ENCODE results near the gene ZNF451. TPM values are rescaled to one million over a fixed set of nuclear protein-coding genes. Genes with fewer than 3 reads are reported as not detected.
"Not testable (repeated sequence)": the region's sequence is repeated elsewhere in the genome, so short reads cannot be mapped to it uniquely, and the experiment has no call there.

The ZNF451 gene
- polyA plus RNA-seq, 1 donor from 2014 or later: 60.2 TPM

GRCh38 chr6:57089265-57089664 is 723 bp upstream of the ZNF451 start:
- Histone ChIP-seq H2AFZ (ENCODE audit: low read depth, low read length) (peak overlapping the region; percentile 80), H3K36me3 (ENCODE audit: insufficient read depth, low read length) (no peaks in the 10 kb centered on the region), H3K9me2 (ENCODE audit: insufficient read depth, low read length) (no peaks in the 10 kb centered on the region), H3K9me3 (ENCODE audit: low read length) (no peaks in the 10 kb centered on the region), H3K27ac (ENCODE audit: low read length) (peak overlapping the region; percentile 85), H3F3A (ENCODE audit: insufficient read depth, low read length, poor library complexity, severe bottlenecking) (no peaks in the 10 kb centered on the region), H3K9ac (ENCODE audit: low read length) (peak overlapping the region; percentile 80), H3K27me3 (ENCODE audit: insufficient read depth, low read depth, low read length) (no peaks in the 10 kb centered on the region), H3K4me3 (ENCODE audit: low read length) (peak overlapping the region; percentile 68), H3K79me2 (replicated peaks; ENCODE audit: insufficient read depth, low read length) (peaks cover 30% of the 10 kb centered on the region), H4K20me1 (ENCODE audit: insufficient read depth) (no peaks in the 10 kb centered on the region), H3K4me2 (ENCODE audit: low read length) (peak overlapping the region; percentile 32)
- TF ChIP-seq POLR2AphosphoS5 (IDR thresholded peaks at IDR 0.05) (no peak), REST (IDR thresholded peaks at IDR 0.05; ENCODE audit: borderline replicate concordance) (no peak), EZH2 (IDR thresholded peaks at IDR 0.05; ENCODE audit: borderline replicate concordance, insufficient read depth, low read length, poor library complexity, severe bottlenecking) (no peak), MXI1 (conservative IDR thresholded peaks at IDR 0.05; ENCODE audit: poor library complexity, severe bottlenecking) (no peak), SMC3 (conservative IDR thresholded peaks at IDR 0.05; ENCODE audit: poor library complexity) (no peak), RAD21 (conservative IDR thresholded peaks at IDR 0.05) (no peak), TAF1 (IDR thresholded peaks at IDR 0.05; ENCODE audit: low read depth) (no peak), EP300 (conservative IDR thresholded peaks at IDR 0.05; ENCODE audit: poor library complexity, severe bottlenecking) (no peak), CTCF (IDR thresholded peaks at IDR 0.05; ENCODE audit: poor library complexity, severe bottlenecking) (no peak)

- not testable (repeated sequence) for H3F3A ChIP-seq (ENCODE audit: insufficient read depth, low read length, poor library complexity, severe bottlenecking); H3K36me3 ChIP-seq (ENCODE audit: insufficient read depth, low read length); H3K9me3 ChIP-seq (ENCODE audit: low read length); H3K27me3 ChIP-seq (ENCODE audit: insufficient read depth, low read depth, low read length); H3K4me2 ChIP-seq (ENCODE audit: low read length); H3K9me2 ChIP-seq (ENCODE audit: insufficient read depth, low read length); H2AFZ ChIP-seq (ENCODE audit: low read depth, low read length); H4K20me1 ChIP-seq (ENCODE audit: insufficient read depth)
- Histone ChIP-seq H3K79me2 (replicated peaks; ENCODE audit: insufficient read depth, low read length) (peaks cover 43% of the 10 kb centered on the region), H3K9ac (ENCODE audit: low read length) (peak overlapping the region; percentile 80), H3K27ac (ENCODE audit: low read length) (peak overlapping the region; percentile 85), H3K4me3 (ENCODE audit: low read length) (peak overlapping the region; percentile 68)
These were observed 575 bp downstream of the ZNF451 start for GRCh38 chr6:57090458-57091067.

GRCh38 chr6:57091375-57091774 is 1.4 kb downstream of the ZNF451 start:
- not testable (repeated sequence) for H3K27ac ChIP-seq (ENCODE audit: low read length); H3K9me2 ChIP-seq (ENCODE audit: insufficient read depth, low read length); H3K36me3 ChIP-seq (ENCODE audit: insufficient read depth, low read length); H3K27me3 ChIP-seq (ENCODE audit: insufficient read depth, low read depth, low read length); H2AFZ ChIP-seq (ENCODE audit: low read depth, low read length); H3K9ac ChIP-seq (ENCODE audit: low read length); H3F3A ChIP-seq (ENCODE audit: insufficient read depth, low read length, poor library complexity, severe bottlenecking); H3K9me3 ChIP-seq (ENCODE audit: low read length); H4K20me1 ChIP-seq (ENCODE audit: insufficient read depth)
- Histone ChIP-seq H3K79me2 (replicated peaks; ENCODE audit: insufficient read depth, low read length) (peaks cover 47% of the 10 kb centered on the region), H3K4me3 (ENCODE audit: low read length) (peak overlapping the region; percentile 58), H3K4me2 (ENCODE audit: low read length) (peak overlapping the region; percentile 49)

Measured in neural cell (in vitro differentiated cells).